GM21360 (cell line): ENCODE measurements around the gene S100A6.
"Not testable (repeated sequence)": the region's sequence is repeated elsewhere in the genome, so short reads cannot be mapped to it uniquely, and the experiment has no call there.

Experiments
- ATAC-seq: cut with Tn5 transposase; IDR thresholded peaks from one replicate; pipeline ENCODE4 v1.9.1; 2021; ENCODE audit warnings: mild to moderate bottlenecking, moderate library complexity; ENCODE audit not compliant: unreplicated experiment

S100A6 gene

DNA sequence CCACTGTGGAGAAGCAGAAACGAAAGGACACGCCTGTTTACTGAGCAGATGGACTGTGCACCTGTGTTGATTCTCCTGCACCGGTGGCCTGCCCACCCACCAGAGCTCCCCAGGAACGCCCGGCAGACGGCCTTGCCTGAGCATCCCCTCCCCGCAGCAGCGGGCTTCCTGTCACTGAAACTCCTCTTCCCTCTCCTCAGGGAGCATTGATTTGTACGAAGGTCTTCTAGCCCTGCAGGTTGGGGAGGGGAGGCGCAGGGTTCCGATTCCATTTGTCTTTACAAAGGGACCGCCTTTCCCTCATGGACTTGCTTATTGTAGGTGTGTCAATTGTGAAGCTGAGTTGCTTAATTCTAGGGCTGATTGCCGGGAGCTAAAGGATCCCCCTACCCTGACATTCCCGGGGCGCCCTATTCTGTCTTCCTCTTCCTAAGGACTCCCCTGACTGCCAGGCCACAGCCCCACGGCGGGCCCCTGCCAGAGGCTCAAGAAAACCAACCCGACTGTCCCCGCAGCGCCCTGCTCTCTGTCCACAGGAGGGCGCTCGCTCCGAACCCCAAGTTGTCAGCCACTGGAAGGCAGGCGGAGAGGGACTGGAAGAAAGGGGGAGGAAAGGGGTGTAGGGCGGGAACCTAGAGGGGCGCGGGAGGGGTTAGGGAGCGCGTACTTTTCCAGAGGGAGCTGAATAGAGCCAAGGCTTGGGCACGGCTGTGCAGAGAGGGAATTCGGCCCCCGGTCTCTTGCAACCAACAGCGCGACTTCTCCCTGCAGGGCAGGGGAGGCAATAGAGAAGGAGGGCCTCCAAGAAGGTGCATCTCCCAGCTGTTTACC, 2.8 kb downstream of the S100A6 start:
- ATAC-seq, result no peak

DNA sequence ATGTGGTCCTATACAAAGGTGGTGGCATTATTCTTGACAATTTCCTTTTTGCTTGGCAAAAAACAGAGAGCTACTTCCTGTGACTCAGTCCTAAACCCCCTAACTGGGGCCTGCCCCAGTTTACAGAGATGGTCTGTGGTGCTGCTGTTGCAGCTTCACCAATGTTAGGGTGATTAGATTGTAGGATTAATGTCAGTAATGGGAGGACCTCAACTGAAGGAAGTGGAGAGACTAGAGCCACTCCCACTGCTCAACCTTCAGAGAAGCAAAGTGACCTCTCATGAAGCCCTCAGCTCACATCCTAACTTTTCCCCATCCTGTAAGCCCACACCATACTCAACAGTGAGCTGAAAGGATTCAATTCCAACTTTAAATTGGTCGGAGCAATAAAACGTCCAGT, 3.6 kb downstream of the S100A6 start:
- no peak for ATAC-seq

DNA sequence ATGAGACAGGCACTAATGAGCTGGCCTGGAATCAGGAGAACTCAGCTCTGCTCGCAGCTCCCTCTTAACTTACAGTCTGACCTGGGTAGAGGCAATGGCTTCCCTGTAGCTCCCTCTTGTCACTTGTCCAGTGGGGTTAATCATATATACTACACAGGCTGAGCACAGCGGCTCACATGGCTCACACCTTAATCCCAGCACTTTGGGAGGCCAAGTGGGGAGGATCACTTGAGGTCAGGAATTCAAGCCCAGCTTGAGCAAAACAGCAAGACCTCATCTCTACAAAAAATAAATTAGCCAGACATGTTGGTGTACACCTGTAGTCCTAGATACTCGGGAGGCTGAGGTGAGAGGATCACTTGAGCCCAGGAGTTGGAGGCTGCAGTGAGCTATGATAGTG, 4.2 kb downstream of the S100A6 start:
- no peak for ATAC-seq

GRCh38 chr1:153527683-153528040, 8.1 kb downstream of the S100A6 start:
- ATAC-seq, result no peak

GRCh38 chr1:153527023-153527682, 8.6 kb downstream of the S100A6 start:
- ATAC-seq, result no peak

- ATAC-seq, result no peak
These were observed 9.7 kb downstream of the S100A6 start for GRCh38 chr1:153526132-153526543.

DNA sequence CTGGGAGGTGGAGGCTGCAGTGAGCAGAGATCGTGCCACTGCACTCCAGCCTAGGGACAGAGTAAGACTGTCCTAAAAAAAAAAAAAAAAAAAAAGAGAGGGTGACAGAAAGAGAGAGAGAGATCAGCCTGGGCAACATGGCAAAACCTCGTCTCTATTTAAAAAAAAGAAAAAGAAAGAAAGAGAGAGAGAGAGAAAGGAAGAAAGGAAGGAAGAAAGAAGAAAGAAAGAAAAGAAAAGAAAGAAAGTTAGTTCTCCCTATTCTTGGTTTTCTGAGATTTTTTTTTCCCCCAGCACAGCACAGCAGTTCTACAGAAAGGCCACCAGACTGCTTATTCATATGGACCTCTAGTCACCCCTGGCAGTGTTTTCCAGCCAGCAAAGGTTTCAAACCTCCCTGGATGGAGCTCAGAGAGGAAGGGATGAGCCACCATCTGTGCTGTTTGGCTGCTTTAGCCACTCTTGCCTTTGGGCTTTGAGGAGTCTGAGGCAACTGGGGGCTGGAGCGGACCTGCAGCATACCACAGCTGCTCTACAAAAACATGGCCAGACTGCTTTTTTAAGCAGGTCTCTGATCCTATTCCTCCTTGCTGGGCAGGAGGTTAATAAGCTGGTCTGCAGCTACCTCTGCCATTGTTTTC, 10.6 kb downstream of the S100A6 start:
- ATAC-seq, result no peak

DNA sequence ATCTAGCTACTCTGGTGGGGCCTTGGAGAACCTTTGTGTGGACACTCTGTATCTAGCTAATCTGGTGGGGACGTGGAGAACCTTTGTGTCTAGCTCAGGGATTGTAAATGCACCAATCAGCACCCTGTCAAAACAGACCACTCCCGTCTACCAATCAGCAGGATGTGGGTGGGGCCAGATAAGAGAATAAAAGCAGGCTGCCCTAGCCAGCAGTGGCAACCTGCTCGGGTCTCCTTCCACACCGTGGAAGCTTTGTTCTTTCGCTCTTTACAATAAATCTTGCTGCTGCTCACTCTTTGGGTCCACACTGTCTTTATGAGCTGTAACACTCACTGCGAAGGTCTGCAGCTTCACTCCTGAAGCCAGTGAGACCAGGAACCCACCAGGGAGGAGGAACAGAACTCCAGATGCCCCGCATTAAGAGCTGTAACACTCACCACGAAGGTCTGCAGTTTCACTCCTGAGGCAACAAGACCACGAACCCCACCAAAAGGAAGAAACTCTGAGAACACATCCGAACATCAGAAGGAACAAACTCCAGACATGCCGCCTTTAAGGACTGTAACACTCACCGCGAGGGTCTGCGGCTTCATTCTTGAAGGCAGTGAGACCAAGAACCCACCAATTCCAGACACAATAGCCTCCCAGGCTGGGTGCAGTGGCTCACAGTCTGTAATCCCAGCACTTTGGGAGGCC, 13.3 kb downstream of the S100A6 start:
- ATAC-seq, result not testable (repeated sequence)

GRCh38 chr1:153521808-153522207, 14.0 kb downstream of the S100A6 start:
- not testable (repeated sequence) for ATAC-seq

- ATAC-seq, result no peak
These were observed 14.8 kb downstream of the S100A6 start for GRCh38 chr1:153520818-153521476.

DNA sequence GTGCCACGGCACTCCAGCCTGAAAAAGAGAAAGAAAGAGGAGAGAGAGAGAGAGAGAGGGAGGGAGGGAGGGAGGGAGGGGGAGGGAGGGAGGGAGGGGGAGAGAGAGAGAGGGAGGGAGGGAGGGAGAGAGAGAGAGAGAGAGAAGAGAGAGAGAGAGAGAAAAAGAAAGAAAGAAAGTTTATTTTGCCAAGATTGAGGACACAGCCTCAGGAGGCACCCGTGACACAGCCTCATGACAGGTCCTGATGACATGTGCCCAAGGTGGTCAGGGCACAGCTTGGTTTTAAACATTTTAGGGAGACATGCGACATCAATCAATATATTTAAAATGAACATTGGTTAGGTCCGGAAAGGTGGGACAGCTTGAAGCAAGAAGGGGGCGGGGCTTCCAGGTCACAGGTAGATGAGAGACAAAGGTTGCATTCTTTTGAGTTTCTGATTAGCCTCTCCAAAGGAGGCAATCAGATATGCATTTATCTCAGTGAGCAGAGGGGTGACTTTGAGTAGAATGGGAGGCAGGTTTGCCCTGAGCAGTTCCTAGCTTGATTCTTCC, 15.6 kb downstream of the S100A6 start:
- ATAC-seq, result not testable (repeated sequence)

GRCh38 chr1:153519242-153519641, 16.5 kb downstream of the S100A6 start:
- ATAC-seq, result no peak

GRCh38 chr1:153515504-153516394, 20.0 kb downstream of the S100A6 start:
- ATAC-seq, result no peak

GRCh38 chr1:153513666-153514065, 22.1 kb downstream of the S100A6 start:
- ATAC-seq, result no peak

DNA sequence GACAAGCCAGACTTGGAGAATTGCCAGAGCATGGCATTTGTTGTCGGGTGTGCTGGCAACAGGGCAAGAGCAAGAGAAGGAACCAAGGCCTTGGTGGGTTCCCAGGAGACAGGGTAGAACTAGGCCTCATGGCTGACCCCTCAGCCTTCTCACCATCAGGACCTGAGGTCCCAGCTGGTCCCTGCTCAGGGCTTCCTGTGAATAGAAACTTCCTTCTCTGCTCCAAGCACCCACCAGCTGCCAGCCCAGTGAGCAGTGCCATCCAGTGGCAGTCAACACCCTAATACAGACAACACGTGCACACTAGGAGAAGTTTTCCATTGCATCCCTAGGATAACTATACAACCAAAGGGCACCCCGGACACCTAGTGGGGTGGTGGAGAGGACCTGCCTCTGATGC, 22.8 kb downstream of the S100A6 start:
- ATAC-seq, result no peak

GRCh38 chr1:153510984-153511410, 24.8 kb downstream of the S100A6 start:
- no peak for ATAC-seq

DNA sequence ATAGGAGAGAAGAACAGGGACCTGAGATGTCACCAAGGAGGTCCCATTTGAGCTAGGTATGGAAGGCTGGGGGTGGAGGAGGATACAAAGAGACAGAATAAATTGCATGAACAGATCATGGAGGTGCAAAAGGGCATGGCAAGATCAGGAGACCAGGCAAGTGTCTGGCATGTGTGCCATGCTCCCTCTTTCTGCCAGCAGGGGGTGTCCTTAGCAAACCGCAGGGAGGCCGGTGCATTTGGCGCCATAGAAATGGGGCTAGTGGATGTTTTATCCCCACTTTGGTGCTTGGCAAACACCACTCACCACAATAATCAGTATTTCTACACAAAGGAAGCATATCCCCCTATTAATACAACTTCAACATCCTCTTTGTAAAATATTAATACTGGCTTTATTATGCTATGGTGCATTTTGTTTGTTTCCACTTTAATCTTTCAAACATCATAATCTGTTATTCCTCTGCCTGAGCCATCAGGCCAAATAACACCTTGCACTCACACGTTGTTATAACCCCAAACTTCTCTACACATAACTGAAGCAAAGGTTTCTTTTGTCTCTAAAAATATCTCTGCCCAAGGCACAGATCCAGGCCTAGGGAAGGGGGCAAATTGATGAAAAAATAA, 25.9 kb downstream of the S100A6 start:
- no peak for ATAC-seq

- ATAC-seq, result no peak
These were observed 26.8 kb downstream of the S100A6 start for GRCh38 chr1:153509036-153509435.
